ENCODE measurements around the gene OR56B4.

OR56B4 gene

GRCh38 chr11:6151117-6151516, 43.6 kb downstream of the OR56B4 start:
- no peak for DNase-seq (ENCODE audit: low read depth, low spot score)

GRCh38 chr11:6152126-6152525, 44.6 kb downstream of the OR56B4 start:
- DNase-seq (ENCODE audit: low read depth, low spot score): no peak

- no peak for DNase-seq (ENCODE audit: low read depth, low spot score)
These were observed 49.3 kb downstream of the OR56B4 start for GRCh38 chr11:6156628-6157359.

Measured in brain pericyte (primary cell).